Endodermal cell (in vitro differentiated cells): ENCODE data around the gene CARD8. TPM values are rescaled to one million over a fixed set of nuclear protein-coding genes. Genes with fewer than 3 reads are reported as not detected.
"Not testable (repeated sequence)": the region's sequence is repeated elsewhere in the genome, so short reads cannot be mapped to it uniquely, and the experiment has no call there.

Experiments used
- DNase-seq: peaks from one replicate; pipeline ENCODE4 v3.0.0-alpha.2; 2017
- H3K27ac ChIP-seq: 2 replicates; pipeline ENCODE4 v1.5.1; 2013; ENCODE audit warnings: mild to moderate bottlenecking, low read depth, low read length, moderate library complexity
- H3K27me3 ChIP-seq: 2 replicates; pipeline ENCODE4 v1.6.1; 2013; ENCODE audit warnings: mild to moderate bottlenecking, low read length, moderate library complexity; ENCODE audit not compliant: insufficient read depth, control insufficient read depth, poor library complexity, severe bottlenecking
- H3K36me3 ChIP-seq: 2 replicates; pipeline ENCODE4 v1.7.0; 2013; ENCODE audit warnings: mild to moderate bottlenecking, low read length, moderate library complexity; ENCODE audit not compliant: control insufficient read depth, insufficient read depth
- H3K4me1 ChIP-seq: one replicate; pipeline ENCODE4 v1.7.0; 2013; ENCODE audit warnings: low read length; ENCODE audit not compliant: control insufficient read depth, insufficient read depth
- H3K4me3 ChIP-seq: 2 replicates; pipeline ENCODE4 v1.5.1; 2013; ENCODE audit warnings: mild to moderate bottlenecking, low read length, moderate library complexity
- H3K9ac ChIP-seq: 2 replicates; pipeline ENCODE4 v1.6.1; 2013; ENCODE audit warnings: mild to moderate bottlenecking, low read length, moderate library complexity; ENCODE audit not compliant: poor library complexity, severe bottlenecking; ENCODE audit errors: extremely low read depth
- H3K9me3 ChIP-seq: 2 replicates; pipeline ENCODE4 v1.6.1; 2013; ENCODE audit warnings: mild to moderate bottlenecking, low read length, moderate library complexity; ENCODE audit not compliant: control insufficient read depth
- H3K27ac Mint-ChIP-seq: 2 replicates; pipeline ENCODE4 v1.8.0; 2020; ENCODE audit warnings: mixed read lengths
- H3K27me3 Mint-ChIP-seq: 2 replicates; pipeline ENCODE4 v1.8.0; 2021; ENCODE audit warnings: mild to moderate bottlenecking, mixed read lengths; ENCODE audit not compliant: insufficient read depth
- H3K36me3 Mint-ChIP-seq: 2 replicates; pipeline ENCODE4 v1.8.0; 2020; ENCODE audit warnings: low read depth, mixed read lengths
- H3K4me1 Mint-ChIP-seq: 2 replicates; pipeline ENCODE4 v1.8.0; 2020; ENCODE audit warnings: mixed read lengths
- H3K4me3 Mint-ChIP-seq: 2 replicates; pipeline ENCODE4 v1.8.0; 2020; ENCODE audit warnings: mild to moderate bottlenecking, moderate library complexity, mixed read lengths
- H3K9me3 Mint-ChIP-seq: 2 replicates; pipeline ENCODE4 v1.8.0; 2020; ENCODE audit warnings: mild to moderate bottlenecking, mixed read lengths
- CTCF ChIP-seq: fragments of 200-600 bp; sonication (generic); conservative IDR thresholded peaks from 2 replicates; pipeline ENCODE4 v1.5.0; 2021; ENCODE audit warnings: antibody characterized with exemption, mild to moderate bottlenecking
- WGBS, 2 experiments: methylation state at CpG; one replicate each; pipeline versions ENCODE4 v1.1.5 to v1.1.7; 2013; ENCODE audit warnings: missing lambda C conversion rate in 2 of 2, mixed read lengths in 1 of 2; ENCODE audit not compliant: insufficient coverage in 1 of 2, insufficient read length in 1 of 2; 5-methylcytosine and 5-hydroxymethylcytosine counted together
- total RNA-seq, 2 donors: library from RNA; stranded (reverse); fragmentation: NEBNext Ultra II Directional in 1 of 2; extraction: Animal tissue kit (Norgen Biotek cat#: 25700) in 1 of 2; gene quantifications; 2 replicates in 1 of 2; 3 replicates in 1 of 2; pipeline ENCODE4 v1.2.1, GENCODE V29; 2021

CARD8 gene
- total RNA-seq, 2 donors from 2014 or later, result 34.0 to 44.6 TPM

GRCh38 chr19:48230555-48231129, 25.1 kb downstream of the CARD8 start:
- Histone ChIP-seq H3K9ac (no peak overlapping the region), H3K9me3 (peaks cover 8% of the 10 kb centered on the region), H3K4me3 (no peak overlapping the region), H3K27ac (no peak overlapping the region), H3K27me3 (no peaks in the 10 kb centered on the region), H3K36me3 (peaks cover 14% of the 10 kb centered on the region), H3K4me1 (no peaks in the 10 kb centered on the region)
- 87 to 92% methylated on average over 10 to 16 of the region's 19 CpGs for WGBS, 2 experiments
- Mint-ChIP-seq H3K27ac (no peak overlapping the region), H3K4me1 (no peaks in the 10 kb centered on the region), H3K27me3 (no peaks in the 10 kb centered on the region), H3K4me3 (no peak overlapping the region), H3K9me3 (peaks cover 9% of the 10 kb centered on the region), H3K36me3 (peaks cover 54% of the 10 kb centered on the region)
- no peak for DNase-seq
- no peak for TF ChIP-seq CTCF

- no peaks in the 10 kb centered on the region for H3K27me3 Mint-ChIP-seq
- Histone ChIP-seq H3K9ac (no peak overlapping the region), H3K36me3 (no peaks in the 10 kb centered on the region), H3K9me3 (no peaks in the 10 kb centered on the region), H3K4me3 (no peak overlapping the region), H3K27me3 (no peaks in the 10 kb centered on the region), H3K4me1 (peaks cover 4% of the 10 kb centered on the region), H3K27ac (no peak overlapping the region)
- H3K36me3 Mint-ChIP-seq, result peaks cover 6% of the 10 kb centered on the region
- peaks cover 18% of the 10 kb centered on the region for H3K4me1 Mint-ChIP-seq
- H3K27ac Mint-ChIP-seq, result no peak overlapping the region
- TF ChIP-seq CTCF, result no peak
- DNase-seq, result no peak
- H3K9me3 Mint-ChIP-seq, result no peaks in the 10 kb centered on the region
- WGBS, 2 experiments, result 94 to 100% methylated on average over 4 to 5 of the region's 5 CpGs
- no peak overlapping the region for H3K4me3 Mint-ChIP-seq
Measured at GRCh38 chr19:48221628-48222027, 34.1 kb downstream of the CARD8 start.

- not testable (repeated sequence) for H3K27ac ChIP-seq, H3K36me3 ChIP-seq, H3K4me1 ChIP-seq, H3K27me3 Mint-ChIP-seq, H3K9me3 ChIP-seq, H3K4me3 Mint-ChIP-seq, H3K36me3 Mint-ChIP-seq, H3K9ac ChIP-seq, H3K27ac Mint-ChIP-seq, DNase-seq, H3K4me3 ChIP-seq, H3K27me3 ChIP-seq, H3K9me3 Mint-ChIP-seq
- H3K4me1 Mint-ChIP-seq, result peaks cover 18% of the 10 kb centered on the region
- WGBS, 2 experiments, result 82 to 100% methylated on average over 2 to 3 of the region's 3 CpGs
Measured at GRCh38 chr19:48220784-48221183, 34.9 kb downstream of the CARD8 start.

- no peaks in the 10 kb centered on the region for H3K9me3 Mint-ChIP-seq
- no peak overlapping the region for H3K27ac Mint-ChIP-seq
- no peaks in the 10 kb centered on the region for H3K27me3 Mint-ChIP-seq
- no peak for DNase-seq
- no peak overlapping the region for H3K4me3 ChIP-seq
- no peak overlapping the region for H3K4me3 Mint-ChIP-seq
- H3K9ac ChIP-seq, result no peak overlapping the region
- no peaks in the 10 kb centered on the region for H3K27me3 ChIP-seq
- no peaks in the 10 kb centered on the region for H3K9me3 ChIP-seq
- no peak overlapping the region for H3K27ac ChIP-seq
- TF ChIP-seq CTCF, result no peak
- peaks cover 18% of the 10 kb centered on the region for H3K4me1 Mint-ChIP-seq
- no peaks in the 10 kb centered on the region for H3K36me3 ChIP-seq
- peaks cover 8% of the 10 kb centered on the region for H3K36me3 Mint-ChIP-seq
- 77 to 86% methylated on average over 5 to 6 of the region's 6 CpGs for WGBS, 2 experiments
- H3K4me1 ChIP-seq, result peaks cover 4% of the 10 kb centered on the region
Measured at GRCh38 chr19:48218997-48219396, 36.7 kb downstream of the CARD8 start.
